NCI-H2029 (cell line): ENCODE data around the gene PEX1.
"Not testable (repeated sequence)": the region's sequence is repeated elsewhere in the genome, so short reads cannot be mapped to it uniquely, and the experiment has no call there.

ENCODE experiments used
- DNase-seq: peaks from one replicate; lab custom pipeline; 2025; lab: John Stamatoyannopoulos, UW

PEX1 gene

GRCh38 chr7:92504563-92504962, 23.8 kb downstream of the PEX1 start:
- no peak for DNase-seq

GRCh38 chr7:92503767-92504166, 24.6 kb downstream of the PEX1 start:
- DNase-seq = no peak

GRCh38 chr7:92498557-92498956, 29.8 kb downstream of the PEX1 start:
- DNase-seq = no peak

- DNase-seq = no peak
These were observed 31.4 kb downstream of the PEX1 start for GRCh38 chr7:92496876-92497275.

GRCh38 chr7:92489634-92490033, 38.7 kb downstream of the PEX1 start:
- DNase-seq = no peak

GRCh38 chr7:92487804-92488203, 40.5 kb downstream of the PEX1 start:
- no peak for DNase-seq

- DNase-seq = no peak
These were observed 42.3 kb downstream of the PEX1 start for GRCh38 chr7:92485974-92486373.

- DNase-seq = no peak
These were observed 42.9 kb downstream of the PEX1 start for GRCh38 chr7:92485267-92485892.

GRCh38 chr7:92484226-92484625, 44.1 kb downstream of the PEX1 start:
- not testable (repeated sequence) for DNase-seq

GRCh38 chr7:92483624-92484023, 44.7 kb downstream of the PEX1 start:
- not testable (repeated sequence) for DNase-seq

GRCh38 chr7:92479146-92479545, 49.2 kb downstream of the PEX1 start:
- DNase-seq = not testable (repeated sequence)

GRCh38 chr7:92478711-92479110, 49.6 kb downstream of the PEX1 start:
- DNase-seq = no peak

GRCh38 chr7:92478095-92478494, 50.2 kb downstream of the PEX1 start:
- no peak for DNase-seq

GRCh38 chr7:92477681-92478080, 50.6 kb downstream of the PEX1 start, which contains the start of gene ERVW-1:
Gene ERVW-1 (minus strand): TSS chr7:92477946. CDS start chr7:92470381, 7,565 bp downstream.
- DNase-seq = not testable (repeated sequence)

GRCh38 chr7:92475851-92476590, 52.3 kb downstream of the PEX1 start:
- DNase-seq = not testable (repeated sequence)

GRCh38 chr7:92475261-92475770, 53.0 kb downstream of the PEX1 start:
- DNase-seq = not testable (repeated sequence)

GRCh38 chr7:92473989-92474388, 54.3 kb downstream of the PEX1 start:
- not testable (repeated sequence) for DNase-seq

- not testable (repeated sequence) for DNase-seq
These were observed 59.7 kb downstream of the PEX1 start for GRCh38 chr7:92468589-92468988.

GRCh38 chr7:92466682-92467081, 61.6 kb downstream of the PEX1 start:
- no peak for DNase-seq

- DNase-seq = no peak
These were observed 63.8 kb downstream of the PEX1 start for GRCh38 chr7:92464515-92464914.

- DNase-seq = no peak
These were observed 65.8 kb downstream of the PEX1 start for GRCh38 chr7:92462560-92462959.

- peak; percentile 46 for DNase-seq
These were observed 67.0 kb downstream of the PEX1 start for GRCh38 chr7:92461027-92462003.
